ENCODE data around the gene MCM3.

The MCM3 gene

DNA sequence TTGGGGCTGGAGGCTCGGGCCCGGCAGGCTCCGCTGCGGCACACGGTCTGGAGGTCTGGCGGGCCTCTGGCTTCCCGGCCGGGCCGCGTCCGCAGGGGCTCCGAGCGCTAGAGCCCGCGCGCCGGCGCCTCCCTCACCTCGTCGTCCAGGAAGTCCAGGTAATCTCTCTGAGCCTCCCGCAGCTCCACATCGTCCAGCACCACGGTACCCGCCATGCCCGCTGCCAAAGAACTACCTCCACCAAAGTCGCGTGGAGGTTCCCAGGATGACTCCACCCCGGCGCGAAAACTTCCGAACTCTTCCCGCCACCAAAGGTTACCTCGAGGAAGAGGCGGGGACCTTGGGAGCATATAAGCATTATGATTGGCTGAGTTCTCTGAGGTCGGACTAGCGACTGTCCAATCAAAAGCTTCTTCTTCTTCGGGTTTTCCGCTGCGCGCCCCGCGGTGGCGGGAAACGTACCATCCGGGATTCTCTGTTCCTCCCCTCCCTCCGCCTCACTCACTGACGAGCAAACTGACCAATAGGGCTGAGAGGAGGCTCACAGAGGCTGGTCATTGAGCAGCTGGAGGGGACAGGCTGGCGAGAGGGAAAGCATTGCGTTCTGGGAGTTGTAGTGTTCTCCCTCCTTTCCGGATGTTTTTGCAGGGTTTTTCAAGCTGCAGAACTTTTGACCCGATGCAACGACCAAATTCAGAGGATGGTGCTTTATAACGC is at the start of gene MCM3:
TSS of gene MCM3 (minus strand) at position 283 of the 717 bp plus-strand sequence. CDS start at position 215, 68 bp downstream.
- peak; percentile 95 to 96 for DNase-seq

DNA sequence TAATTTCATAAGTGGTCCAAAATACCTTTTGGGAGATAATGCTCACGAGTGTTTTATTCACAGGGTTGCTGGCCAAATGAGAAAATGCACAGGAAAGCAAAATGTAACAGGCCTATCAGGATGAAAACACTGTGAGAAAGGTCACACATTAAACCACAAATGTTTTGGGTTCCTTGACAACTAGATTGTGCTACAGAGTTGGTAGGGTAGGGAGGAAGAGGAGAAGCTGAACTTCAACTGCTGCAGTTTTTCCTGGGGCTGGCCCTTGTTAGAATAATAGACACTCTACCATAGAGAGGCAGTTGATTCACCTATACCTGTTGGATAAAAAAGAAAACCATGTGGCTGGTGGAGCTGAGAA is 49.3 kb upstream of the MCM3 start:
- DNase-seq: no peak

DNA sequence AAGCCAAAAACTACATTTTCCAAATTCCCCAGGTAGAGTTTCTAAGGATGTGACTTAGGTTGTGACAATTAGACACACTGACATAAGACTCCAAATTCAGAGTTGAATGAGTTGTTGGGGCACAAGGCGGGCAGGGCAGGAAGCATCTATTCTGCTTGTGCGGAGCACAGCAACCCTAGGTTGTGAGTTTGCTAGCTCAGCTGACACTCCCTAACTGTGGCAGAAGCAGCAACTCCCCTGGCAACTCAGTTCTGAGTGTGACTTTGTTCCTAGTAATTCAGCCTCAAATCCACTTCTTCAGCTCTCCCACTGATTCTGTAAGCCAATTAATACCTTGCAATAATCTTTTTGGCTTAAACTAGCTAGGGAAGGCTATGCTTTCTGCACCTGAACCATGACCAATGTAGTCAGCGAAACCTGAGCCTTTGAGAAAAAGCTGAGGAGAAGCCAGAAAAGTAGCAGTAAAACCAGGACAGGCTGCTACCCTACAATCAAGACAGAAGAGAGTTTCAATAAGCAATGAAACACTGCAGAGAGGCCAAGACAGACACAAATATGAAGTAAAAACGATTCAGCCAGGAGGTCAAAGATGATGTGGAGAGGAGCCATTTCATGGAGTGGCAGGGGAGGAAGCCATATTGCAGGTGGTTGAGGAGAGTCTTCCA is 47.4 kb upstream of the MCM3 start:
- DNase-seq: no peak

DNA sequence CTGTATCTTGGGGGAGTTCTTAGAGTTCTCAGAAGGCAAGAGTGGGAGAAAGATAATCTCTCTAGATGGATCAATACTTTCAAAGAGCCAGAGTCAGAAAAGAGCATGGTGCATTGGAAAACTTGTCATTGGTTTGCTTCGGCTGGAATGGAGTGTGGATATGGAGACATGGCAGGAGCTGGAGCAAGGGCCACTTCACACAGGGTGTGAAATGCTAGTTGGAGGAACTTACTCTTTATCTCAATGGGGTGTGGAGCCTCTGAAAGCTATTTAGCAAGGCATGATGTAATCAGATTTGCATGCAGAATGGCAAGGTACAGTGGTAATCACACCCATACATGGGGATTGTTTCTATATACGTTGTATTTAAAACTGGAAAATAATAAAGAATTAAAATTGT is 45.9 kb upstream of the MCM3 start:
- DNase-seq: no peak

DNA sequence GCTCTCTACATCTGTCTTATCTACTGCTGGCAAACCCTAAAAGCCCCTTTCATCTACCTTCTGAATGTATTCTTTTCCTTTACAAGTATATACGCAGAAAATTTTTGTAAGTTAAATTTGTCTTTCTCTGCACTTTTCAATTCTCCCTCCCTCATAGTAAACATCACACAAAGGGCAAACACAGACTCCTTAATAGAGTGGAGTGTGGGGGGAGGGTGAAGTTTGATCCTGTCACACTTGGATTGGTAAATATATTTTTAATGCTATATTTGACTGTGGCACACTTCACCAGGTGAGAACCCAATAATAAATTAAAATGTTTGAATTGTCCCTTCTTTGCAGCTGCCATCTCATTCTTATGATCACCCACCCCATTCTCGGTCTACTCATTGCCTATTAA is 44.2 kb upstream of the MCM3 start:
- no peak for DNase-seq

DNA sequence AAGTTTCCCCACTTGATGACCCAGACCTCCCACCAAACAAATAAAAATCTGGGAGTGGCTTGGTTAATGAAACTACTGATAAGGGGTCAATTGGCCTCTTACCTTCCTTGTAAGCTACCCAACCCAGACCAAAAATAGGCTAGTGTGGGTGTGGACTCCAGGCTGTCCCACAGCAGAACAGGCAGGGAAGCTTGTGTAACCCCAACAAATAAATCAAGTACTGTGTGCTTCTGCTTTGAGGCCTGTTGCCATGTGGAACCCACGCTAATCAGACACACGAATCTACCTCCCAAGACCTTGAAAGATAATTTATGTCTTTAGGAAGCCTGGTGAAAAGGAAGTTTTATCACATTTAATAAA is 43.7 kb upstream of the MCM3 start:
- DNase-seq: no peak

DNA sequence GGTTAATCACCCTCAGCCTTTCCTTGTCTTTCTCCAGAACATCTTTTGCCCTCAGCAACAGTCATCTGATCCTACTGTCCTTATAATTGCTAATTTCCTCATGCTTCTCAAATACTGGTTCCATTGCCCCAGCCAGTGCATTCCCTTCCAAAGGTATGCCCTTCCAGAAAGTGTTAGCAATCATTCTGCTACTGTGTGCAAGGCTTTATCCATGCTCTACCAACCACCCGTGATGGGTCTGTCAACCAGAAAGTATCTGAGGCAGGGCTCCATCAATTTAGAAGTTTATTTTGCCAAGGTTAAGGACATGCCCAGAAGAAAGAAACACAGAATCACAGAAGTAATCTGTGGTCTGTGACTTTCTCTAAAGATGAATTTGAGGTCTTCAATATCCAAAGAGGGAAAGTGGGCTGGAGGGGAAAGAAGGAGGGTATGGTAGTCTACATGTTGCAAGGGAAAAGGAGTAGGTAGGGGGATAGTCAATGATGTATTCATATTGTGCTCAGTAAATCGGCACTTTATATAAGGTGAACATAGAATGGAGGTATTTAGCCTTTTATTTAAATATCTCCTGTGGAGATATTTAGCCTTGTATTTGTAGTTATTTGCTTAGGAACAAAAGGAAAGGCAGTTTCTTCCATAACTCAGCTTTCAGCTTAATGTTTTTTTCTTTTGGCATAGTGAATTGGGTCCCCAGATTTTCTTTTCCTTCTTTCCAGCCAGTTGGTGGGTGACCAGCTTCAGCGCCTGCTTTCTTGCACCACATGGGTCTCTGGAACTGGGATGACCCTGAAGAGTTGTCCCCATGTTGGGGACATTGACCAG is 42.2 kb upstream of the MCM3 start:
- DNase-seq: no peak

DNA sequence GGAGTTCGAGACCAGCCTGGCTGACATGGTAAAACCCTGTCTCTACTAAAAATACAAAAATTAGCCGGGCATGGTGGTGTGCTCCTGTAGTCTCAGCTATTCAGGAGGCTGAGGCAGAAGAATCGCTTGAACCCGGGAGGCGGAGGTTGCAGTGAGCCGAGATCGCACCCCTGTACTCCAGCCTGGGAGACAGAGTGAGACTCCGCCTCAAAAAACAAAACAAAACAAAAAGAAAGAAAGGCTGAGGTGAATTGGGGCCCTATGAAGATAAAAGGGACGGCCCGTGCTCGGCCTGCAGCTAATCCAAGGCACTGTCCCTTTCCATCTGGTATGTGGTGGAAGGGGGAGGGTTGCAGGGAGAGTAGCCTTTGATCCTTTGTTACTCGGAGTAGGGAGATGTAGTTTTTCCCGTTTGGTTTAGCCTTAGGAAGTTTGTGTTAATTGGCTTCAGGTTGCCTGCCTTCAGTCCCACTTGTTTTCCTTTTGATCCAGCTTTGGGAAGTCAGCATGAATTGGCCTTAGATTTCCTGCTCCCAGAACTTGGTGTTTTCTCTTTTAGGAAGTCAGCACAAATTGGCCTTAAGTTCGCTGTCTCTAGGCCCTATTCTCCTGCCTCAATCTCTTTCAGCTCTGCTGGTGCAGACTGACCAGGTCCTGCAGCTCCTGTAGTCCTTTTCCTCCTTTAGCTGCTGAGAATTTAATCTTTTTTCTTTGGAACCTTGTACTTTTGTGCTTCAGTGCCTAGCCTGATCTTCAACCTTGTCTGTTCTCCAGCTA is 41.3 kb upstream of the MCM3 start:
- no peak for DNase-seq

DNA sequence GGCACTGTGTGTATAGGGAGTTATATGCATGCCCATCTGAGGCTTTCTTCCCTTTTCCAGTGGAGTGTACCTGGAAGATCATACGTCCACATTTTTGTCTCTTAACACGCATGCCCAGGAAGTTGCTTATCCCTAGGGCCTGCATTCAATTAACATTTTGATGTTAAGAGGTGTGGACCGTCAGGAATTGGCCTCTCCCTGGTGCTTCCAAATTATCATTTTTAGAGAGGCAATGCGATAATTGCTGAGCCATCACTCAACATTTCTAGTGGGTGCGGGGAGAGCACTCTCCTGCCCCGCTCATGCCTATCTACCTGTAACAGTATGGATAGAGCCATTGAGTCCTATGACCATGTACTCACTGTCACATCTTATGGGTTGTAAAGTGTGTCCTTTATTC is 39.6 kb upstream of the MCM3 start:
- DNase-seq: no peak

DNA sequence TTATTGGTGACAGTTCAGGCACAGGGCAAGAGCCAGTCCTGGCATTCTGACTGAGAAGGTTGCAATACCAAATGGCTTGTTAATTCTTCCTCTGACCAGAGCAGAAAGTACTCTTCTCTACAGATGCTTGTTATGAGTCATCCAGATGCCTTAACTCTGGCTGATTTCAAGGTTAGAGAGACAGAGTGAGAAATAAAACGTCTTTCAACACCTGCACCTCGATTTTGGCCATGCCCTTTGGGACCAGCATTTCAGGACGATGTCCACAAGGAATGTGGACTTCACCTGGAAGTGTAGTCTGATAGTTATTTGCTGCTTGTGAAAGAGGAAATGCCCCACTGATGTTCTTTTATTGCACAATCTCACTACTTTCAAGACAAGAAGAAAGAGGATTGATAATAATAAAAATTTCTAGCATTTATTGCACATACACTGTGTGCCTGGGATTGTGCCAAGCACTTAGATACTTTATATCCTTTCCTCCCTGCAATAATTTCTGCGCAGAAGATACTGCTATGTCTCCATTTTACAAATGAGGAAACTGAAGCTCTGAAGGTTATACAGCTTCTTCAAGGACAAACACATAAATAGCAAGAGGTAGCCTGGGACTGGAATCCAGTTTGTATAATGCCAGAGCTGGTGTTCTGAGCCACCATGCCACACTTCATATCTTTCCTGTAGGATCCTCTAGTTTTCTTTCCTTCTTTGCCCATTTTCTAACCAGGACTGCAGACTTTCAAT is 33.5 kb upstream of the MCM3 start:
- no peak for DNase-seq

DNA sequence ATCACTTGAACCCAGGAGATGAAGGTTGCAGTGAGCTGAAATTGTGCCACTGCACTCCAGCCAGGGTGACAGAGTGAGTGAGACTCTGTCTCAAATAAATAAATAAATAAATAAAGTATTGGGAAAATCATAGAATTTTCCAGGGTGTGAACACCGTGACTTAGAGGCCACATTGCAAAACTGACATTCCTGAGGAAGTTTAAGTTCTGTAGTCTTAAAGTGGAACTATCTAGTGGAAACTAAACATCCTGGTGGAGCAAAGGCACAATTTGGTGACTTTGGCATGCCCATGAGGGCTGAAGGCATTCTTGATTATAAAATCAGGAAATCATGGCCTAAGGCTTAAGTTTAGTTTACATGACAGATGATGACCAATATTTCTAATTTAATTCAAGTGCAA is 32.7 kb upstream of the MCM3 start:
- DNase-seq: no peak

DNA sequence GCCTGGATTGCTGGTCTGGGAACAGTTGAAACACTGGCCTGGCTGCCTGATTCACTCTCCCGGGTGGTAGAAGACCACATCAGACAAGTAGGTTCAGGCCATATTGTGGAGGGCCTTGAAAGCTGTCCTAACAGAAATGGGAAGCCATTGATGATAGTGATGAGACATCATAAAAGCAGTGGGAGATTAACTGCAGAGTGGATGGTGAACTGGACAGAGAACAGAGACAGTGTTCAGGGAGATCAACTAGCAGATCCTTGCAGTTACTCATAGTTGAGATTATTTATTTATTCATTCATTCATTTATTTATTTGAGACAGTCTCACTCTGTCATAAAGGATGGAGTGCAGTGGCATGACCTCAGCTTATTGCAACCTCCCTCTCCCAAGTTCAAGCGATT is 30.2 kb upstream of the MCM3 start:
- DNase-seq: no peak

DNA sequence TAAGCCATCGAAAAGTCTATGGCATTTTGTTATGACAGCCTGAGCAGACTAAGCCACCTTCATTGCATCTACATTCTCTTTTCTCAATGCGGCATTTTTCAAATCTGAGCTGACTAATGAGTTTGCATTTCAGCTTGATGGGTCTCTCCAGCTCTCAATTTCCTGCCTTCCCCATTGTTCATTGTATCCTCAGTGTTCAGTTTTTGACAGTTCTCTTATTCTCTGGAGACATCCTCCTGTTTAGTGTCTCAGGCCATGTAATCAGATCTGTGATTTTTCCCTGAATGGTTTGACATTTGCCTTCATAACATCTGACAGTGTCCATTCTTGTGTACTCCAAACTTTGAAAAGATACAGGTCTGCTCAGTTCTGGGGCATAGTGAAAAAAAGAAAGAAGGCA is 27.9 kb upstream of the MCM3 start:
- no peak for DNase-seq

DNA sequence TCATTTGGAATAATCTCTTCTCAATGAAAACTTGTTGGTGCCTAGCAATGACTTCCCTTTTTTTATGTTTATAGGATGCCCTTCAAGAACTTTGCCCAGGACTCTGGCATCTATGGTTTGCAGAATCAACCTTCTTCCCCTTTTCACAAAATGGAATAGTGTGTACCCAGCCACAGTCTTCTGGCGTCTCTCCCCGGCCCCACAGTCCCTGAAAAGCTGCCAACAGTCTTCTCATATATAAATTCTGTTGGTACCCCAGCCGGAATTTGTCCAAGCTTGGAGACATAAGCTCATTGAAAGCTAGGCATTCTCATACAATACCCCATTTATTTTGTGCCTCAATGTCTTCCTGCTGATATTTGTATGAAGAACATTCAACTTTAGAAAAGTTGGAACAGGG is 26.4 kb upstream of the MCM3 start:
- no peak for DNase-seq

DNA sequence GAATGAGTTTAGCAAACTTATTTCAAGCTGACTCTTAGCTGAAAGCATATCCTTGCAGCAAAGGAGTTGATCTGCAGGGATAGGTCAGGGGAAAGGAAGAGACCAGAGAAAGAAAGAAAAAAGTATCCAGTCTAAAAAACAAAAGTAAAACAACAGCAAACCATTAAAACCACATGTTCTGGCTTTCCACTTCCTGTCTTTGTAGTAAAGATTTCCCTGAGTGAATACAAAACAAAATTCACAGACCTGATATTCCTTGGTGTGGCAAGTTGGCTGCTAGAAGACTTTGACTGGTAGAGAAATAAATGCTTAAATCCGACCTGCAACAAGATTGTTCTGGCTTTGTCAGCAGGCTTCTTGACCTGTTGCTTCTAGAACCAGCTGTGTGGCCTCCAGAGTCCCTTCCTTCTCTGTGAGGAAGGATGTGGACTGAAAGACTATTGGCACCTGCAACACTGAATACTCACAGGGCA is 23.4 kb upstream of the MCM3 start:
- no peak for DNase-seq

DNA sequence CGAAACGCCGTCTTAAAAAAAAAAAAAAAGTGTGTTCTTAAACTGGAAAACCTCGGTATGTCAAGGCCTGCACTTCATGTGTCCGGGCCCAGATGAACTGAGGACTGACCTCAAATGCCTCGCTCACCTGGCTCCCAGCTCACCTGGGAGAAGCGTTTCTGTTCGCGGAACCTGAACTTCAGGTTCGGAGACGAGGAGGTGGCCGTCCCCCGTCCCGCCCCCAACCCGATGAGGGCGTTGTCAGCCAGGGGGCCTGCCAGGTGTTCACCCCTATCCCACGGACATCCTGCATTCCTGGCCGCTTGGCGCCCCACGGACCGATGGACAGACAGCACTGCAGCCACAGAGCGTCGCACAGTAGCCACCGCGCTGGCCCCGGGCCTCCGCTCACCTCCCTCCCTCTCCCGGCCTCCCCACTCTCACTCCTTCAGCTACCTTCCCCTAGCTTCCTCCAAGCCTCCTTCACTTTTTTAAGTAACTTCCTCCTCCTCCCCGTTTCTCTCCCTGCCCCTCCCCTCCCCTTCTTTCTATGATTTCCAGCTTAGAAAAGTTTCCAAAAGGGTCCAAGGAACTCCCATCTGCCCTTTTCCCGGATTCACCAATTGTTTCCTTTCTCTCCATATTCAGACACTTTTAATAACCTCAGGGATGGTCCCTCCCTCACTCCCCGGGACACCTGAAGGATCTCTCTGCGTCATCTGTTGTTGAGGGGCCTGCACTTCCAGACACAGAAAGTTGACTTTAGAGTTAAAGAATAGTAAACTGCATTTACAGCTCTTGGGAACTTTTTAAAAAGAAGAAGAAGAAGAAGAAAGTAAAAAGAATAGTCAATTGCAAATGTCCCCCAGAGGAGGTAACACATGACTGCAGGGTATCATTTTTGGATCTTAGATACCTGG is 22.7 kb upstream of the MCM3 start:
- no peak for DNase-seq

DNA sequence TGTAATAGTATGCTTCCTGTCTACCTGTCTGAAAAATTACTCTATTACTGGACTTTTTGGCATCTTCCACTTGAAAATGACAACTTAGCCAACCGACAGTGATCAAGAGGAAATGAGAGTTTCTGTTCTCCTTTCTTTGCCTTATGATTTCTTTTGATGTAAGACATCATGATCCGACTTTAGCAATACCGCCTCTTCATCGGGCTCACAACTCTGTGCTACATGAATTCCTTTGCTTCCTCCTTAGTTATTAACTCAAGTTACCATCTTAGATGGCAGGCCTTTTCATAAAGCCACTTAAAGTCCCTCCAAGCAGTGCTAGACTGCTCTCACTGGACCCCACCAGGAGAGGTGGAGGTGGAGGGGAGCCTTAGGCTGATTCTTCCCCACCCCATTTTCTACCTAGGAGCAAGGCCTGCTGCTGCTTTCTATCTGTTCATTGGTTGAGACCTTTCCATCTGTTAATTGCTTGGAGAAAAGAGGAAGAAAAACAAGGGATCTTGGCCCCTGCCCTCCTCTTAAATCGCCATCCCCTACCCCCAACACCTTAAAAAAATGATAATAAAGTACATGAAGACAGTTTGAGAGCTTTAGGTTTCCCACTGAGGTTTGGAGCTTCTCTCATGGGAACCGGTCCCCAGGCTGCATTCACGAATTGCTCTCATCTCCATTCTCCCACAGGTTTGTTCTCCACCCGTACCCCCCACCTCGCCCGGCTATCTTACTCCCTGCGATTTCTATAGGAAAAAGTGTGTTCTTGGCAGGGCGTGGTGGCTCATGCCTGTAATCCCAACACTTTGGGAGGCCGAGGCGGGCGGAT is 21.6 kb upstream of the MCM3 start:
- DNase-seq: no peak

DNA sequence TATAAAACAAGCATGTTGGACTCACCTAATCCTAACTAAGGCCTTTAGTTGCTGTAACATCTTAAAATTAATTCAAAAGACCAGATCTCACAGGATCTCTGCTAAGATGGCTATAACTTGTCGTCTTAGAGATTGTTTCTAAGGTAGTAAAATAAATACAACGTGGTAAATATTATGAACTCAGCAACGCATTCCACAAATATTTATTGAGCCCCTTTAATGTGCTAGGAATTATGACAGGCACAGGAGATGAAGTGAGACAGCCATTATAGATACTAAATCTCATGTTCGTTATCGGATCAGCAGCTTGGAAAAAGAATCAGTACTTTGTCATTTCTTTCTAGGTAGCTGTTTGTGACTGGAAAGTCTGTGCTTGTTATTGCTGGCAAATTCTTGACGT is 20.9 kb upstream of the MCM3 start:
- DNase-seq: no peak

DNA sequence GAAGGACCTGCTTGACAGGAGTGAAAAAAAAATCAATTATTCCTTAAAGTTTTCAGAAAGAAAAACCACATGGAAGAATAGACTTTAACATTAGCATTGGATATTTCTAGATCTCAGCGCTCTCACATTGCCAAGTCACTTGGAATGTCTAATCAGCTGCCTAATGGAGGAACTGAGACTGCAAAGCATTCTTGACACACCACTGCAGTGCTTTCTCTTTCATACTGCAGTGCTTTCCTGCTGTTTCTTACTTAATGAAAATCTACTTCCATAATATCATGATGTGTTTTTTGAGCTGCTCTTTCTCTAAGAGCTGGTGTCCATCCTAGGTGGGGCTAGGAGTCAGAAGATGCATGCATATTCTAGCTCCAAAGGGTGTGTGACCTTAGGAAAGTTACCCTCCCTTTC is 20.4 kb upstream of the MCM3 start:
- DNase-seq: no peak

DNA sequence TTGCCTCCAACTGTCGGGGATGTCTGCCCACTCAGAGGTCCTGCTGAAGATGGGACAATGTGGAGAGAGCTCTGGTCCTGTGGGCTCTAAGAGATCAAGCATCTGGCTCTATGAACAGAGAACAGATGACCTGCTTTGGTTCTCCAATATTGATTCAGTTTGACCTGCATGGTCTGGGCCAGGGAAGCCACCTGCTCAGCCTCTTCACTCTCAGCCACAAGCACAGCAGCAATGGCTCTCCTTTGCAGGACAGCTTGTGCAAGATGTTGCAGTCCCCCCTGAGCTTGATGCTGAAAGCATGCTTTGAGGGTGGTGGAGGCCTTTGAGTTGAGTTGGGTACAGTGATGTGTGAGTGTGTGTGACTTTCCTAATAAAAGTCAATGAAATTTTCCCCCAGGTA is 18.6 kb upstream of the MCM3 start:
- DNase-seq: no peak

DNA sequence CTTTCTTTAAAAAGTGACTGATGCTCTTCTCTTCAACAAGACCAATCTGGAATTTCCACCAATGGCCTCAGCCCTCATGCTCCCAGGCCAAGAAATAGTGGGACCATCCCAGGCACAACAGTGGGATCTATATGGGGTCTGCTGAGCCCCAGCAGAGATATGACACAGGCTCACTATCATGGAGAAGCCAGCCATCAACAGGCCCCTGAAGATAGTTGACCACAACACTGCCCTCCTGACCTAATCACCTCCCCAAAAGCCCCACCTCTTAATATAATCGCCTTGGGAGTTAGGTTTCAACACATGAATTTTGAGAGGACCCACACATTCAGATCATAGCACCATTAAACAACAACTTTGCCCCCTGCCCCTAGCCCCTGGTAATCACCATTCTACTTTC is 16.8 kb upstream of the MCM3 start:
- DNase-seq: no peak
